KOPT-K1 (cell line): ENCODE data around the gene CCDC126.

Experiments used
- H3K27ac ChIP-seq: fragments of 200-600 bp; sonication (generic); 2 replicates; pipeline ENCODE4 v1.5.1; 2016; ENCODE audit warnings: antibody characterized with exemption, mild to moderate bottlenecking, low read depth, low read length; ENCODE audit not compliant: poor library complexity, severe bottlenecking
- H3K36me3 ChIP-seq: fragments of 200-600 bp; sonication (generic); 2 replicates; pipeline ENCODE4 v1.5.1; 2017; ENCODE audit warnings: antibody characterized with exemption, mild to moderate bottlenecking, low read length, moderate library complexity; ENCODE audit not compliant: insufficient read depth
- H3K9me3 ChIP-seq: fragments of 200-600 bp; sonication (generic); 2 replicates; pipeline ENCODE4 v1.5.1; 2017; ENCODE audit warnings: antibody characterized with exemption, low read length, mild to moderate bottlenecking; ENCODE audit not compliant: insufficient read depth, poor library complexity, severe bottlenecking

Gene CCDC126

DNA sequence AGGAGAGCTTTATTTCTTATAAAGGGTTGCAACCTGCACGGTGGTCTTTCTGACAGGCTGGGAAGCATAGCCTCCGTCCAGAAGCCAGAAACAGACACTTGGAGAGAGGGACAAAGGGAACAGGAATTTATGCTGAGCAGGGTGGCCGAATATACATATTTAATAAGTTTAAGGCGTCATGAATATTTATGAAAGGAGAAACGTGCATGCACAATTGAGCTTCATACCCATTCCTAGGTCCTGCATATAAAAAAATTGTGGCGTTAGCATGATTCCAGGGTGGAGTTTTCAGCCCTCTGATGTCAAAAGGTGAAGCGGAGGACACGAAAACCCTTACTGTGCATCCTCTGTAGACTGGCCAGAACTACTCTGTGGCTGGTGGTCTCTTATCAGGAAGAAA, 10.7 kb downstream of the CCDC126 start:
- Histone ChIP-seq H3K9me3 (peaks cover 2% of the 10 kb centered on the region), H3K27ac (no peak overlapping the region), H3K36me3 (0 out of 2 replicates have a peak, but pooled peaks cover 2% of the 10 kb centered on the region)

DNA sequence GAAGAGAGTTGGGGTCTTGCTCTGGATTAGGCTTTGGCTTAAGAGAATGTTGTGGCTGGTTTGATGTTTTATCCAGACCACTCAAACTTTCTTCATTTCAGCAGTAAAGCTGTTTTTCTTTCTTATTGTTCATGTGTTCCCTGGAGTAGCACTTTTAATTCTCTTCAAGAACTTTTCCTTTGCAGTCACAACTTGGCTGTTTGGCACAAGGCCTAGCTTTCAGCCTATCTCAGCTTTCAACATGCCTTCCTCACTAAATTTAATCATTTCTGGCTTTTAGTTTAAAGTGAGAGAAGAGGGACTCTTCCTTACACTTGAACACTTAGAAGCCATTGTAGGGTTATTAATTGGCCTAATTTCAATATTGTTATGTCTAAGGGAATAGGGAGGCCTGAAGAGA, 18.1 kb downstream of the CCDC126 start:
- no peak overlapping the region for H3K27ac ChIP-seq
- 0 out of 2 replicates have a peak, but pooled peaks cover 5% of the 10 kb centered on the region for H3K36me3 ChIP-seq
- peaks cover 36% of the 10 kb centered on the region for H3K9me3 ChIP-seq

DNA sequence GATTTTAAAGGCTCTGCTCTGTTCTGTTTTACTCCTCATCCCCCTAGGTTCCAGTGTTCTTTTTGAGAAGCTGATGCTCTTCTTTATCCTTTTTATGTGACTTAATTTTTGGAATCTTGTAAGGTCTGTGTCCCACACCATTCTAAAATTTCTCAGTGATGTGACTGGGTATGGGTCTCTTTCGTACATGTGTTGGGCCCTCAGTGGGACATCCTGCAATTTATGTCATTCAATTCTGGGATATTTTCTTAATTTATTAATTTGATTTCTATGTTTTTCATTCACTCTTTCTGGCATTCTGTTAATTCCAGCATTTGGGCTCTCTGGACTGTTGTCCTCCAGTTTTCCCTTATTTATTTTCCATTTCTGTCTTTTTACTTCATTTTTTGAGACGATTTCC, 19.4 kb downstream of the CCDC126 start:
- no peak overlapping the region for H3K27ac ChIP-seq
- H3K9me3 ChIP-seq = peaks cover 36% of the 10 kb centered on the region
- 0 out of 2 replicates have a peak, but pooled peaks cover 5% of the 10 kb centered on the region for H3K36me3 ChIP-seq

- H3K9me3 ChIP-seq = peaks cover 36% of the 10 kb centered on the region
- H3K36me3 ChIP-seq = 0 out of 2 replicates have a peak, but pooled peaks cover 5% of the 10 kb centered on the region
- no peak overlapping the region for H3K27ac ChIP-seq
These were observed 20.3 kb downstream of the CCDC126 start for GRCh38 chr7:23617482-23617881.

GRCh38 chr7:23618241-23618640, 21.1 kb downstream of the CCDC126 start:
- no peak overlapping the region for H3K27ac ChIP-seq
- H3K36me3 ChIP-seq = no peaks in the 10 kb centered on the region
- H3K9me3 ChIP-seq = peaks cover 30% of the 10 kb centered on the region

- no peaks in the 10 kb centered on the region for H3K36me3 ChIP-seq
- peaks cover 30% of the 10 kb centered on the region for H3K9me3 ChIP-seq
- H3K27ac ChIP-seq = no peak overlapping the region
These were observed 22.0 kb downstream of the CCDC126 start for GRCh38 chr7:23619141-23619540.

DNA sequence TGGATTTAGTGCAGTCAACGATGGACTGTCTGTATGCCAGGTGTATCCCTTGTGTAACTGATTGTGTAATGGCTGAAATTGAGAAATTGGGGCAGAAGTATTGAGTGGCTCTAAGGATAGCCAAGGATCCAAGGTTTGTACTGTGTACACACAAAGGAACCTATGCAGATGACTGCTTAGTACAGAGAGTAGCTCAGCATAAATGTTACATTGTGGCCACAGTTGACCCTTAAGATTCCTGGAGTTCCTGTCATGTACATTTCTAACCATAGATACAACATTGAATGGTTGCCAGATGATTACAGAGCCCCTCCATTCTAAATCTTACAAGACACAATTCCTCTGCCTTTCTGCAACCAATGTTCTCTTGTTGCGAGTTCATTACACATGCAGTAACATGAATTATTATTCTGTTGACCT, 25.3 kb downstream of the CCDC126 start:
- Histone ChIP-seq H3K27ac (no peak overlapping the region), H3K9me3 (peaks cover 16% of the 10 kb centered on the region), H3K36me3 (no peaks in the 10 kb centered on the region)

GRCh38 chr7:23628370-23628769, 31.2 kb downstream of the CCDC126 start:
- no peaks in the 10 kb centered on the region for H3K9me3 ChIP-seq
- H3K27ac ChIP-seq = no peak overlapping the region
- H3K36me3 ChIP-seq = no peaks in the 10 kb centered on the region

DNA sequence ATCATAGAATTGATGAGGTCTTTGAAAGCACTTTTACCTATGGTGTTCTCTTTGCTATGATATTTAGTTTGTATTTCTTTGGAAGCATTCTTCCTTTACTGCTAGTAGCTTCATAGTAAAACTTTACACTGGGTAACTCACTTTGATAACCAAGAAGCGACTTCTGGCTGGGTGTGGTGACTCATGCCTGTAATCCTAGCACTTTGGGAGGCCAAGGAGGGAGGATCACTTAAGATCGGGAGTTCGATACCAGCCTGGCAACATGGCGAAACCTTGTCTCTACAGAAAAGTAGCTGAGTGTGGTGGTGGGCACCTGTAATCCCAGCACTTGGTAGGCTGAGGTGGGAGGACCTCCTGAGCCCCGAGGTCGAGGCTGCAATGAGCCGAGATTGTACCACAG, 36.2 kb downstream of the CCDC126 start:
- Histone ChIP-seq H3K36me3 (no peaks in the 10 kb centered on the region), H3K9me3 (no peaks in the 10 kb centered on the region), H3K27ac (no peak overlapping the region)

DNA sequence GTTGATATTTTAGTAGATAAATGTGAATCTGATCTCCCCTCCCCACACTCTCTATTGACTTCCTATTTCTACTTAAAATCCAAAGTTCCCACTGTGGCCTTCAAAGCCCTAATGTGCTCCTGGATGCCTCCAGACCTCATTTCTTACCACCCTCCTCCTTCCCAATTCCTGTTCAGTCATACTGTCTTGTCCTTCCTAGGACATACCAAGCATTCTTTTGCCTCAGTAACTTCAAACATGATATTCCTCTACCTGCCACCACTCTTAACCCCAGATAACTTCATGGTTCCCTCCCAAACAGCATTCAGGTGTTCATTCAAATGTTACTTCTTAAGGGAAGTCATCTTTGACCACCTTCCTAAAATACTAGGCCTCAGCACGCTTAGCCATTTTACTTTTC, 48.6 kb downstream of the CCDC126 start:
- no peaks in the 10 kb centered on the region for H3K9me3 ChIP-seq

GRCh38 chr7:23653942-23654341, 56.8 kb downstream of the CCDC126 start:
- H3K9me3 ChIP-seq = peaks cover 34% of the 10 kb centered on the region
- H3K27ac ChIP-seq = no peak overlapping the region
- H3K36me3 ChIP-seq = no peaks in the 10 kb centered on the region

More for the DNA sequence above, 48.6 kb downstream of the CCDC126 start:
- H3K36me3 ChIP-seq = no peaks in the 10 kb centered on the region
- H3K27ac ChIP-seq = no peak overlapping the region

GRCh38 chr7:23654508-23654907, 57.3 kb downstream of the CCDC126 start:
- peaks cover 38% of the 10 kb centered on the region for H3K9me3 ChIP-seq
- no peaks in the 10 kb centered on the region for H3K36me3 ChIP-seq
- no peak overlapping the region for H3K27ac ChIP-seq

GRCh38 chr7:23655433-23655832, 58.3 kb downstream of the CCDC126 start:
- Histone ChIP-seq H3K36me3 (no peaks in the 10 kb centered on the region), H3K9me3 (peaks cover 39% of the 10 kb centered on the region), H3K27ac (no peak overlapping the region)

- Histone ChIP-seq H3K27ac (no peak overlapping the region), H3K36me3 (no peaks in the 10 kb centered on the region), H3K9me3 (peaks cover 26% of the 10 kb centered on the region)
These were observed 61.7 kb downstream of the CCDC126 start for GRCh38 chr7:23658831-23659427.

- Histone ChIP-seq H3K9me3 (peaks cover 10% of the 10 kb centered on the region), H3K36me3 (no peaks in the 10 kb centered on the region), H3K27ac (no peak overlapping the region)
These were observed 64.2 kb downstream of the CCDC126 start for GRCh38 chr7:23661385-23661784.
